Panc1 (cell line): Measurements from ENCODE around the gene CDK5RAP2.

Experiments
- POLR2AphosphoS5 ChIP-seq: IDR thresholded peaks from 2 replicates; pipeline ENCODE4 v1.6.1; 2012; ENCODE audit warnings: mild to moderate bottlenecking, low read depth, low read length, moderate library complexity
- SIN3A ChIP-seq: IDR thresholded peaks from 2 replicates; pipeline ENCODE4 v1.6.1; 2012; ENCODE audit warnings: low read depth, mild to moderate bottlenecking, low read length, moderate library complexity, borderline replicate concordance; ENCODE audit not compliant: insufficient read depth
- TCF7L2 ChIP-seq: IDR thresholded peaks from 2 replicates; pipeline ENCODE4 v1.6.1; 2011; ENCODE audit warnings: mild to moderate bottlenecking, low read depth, low read length, inconsistent platforms
- TF ChIP-seq, protein P1 (sequence below): fragments of 450-650 bp; IDR thresholded peaks from 2 replicates; pipeline ENCODE4 v1.5.1; 2017; ENCODE audit warnings: mild to moderate bottlenecking
- TF ChIP-seq, protein P2 (sequence below), 2 experiments: IDR thresholded peaks; 2 replicates each; pipeline ENCODE4 v1.6.1; 2011 to 2012; ENCODE audit warnings: low read depth in 2 of 2, control low read depth in 1 of 2, low read length in 1 of 2, mild to moderate bottlenecking in 1 of 2, moderate library complexity in 1 of 2; ENCODE audit not compliant: insufficient read depth in 1 of 2

DNA sequence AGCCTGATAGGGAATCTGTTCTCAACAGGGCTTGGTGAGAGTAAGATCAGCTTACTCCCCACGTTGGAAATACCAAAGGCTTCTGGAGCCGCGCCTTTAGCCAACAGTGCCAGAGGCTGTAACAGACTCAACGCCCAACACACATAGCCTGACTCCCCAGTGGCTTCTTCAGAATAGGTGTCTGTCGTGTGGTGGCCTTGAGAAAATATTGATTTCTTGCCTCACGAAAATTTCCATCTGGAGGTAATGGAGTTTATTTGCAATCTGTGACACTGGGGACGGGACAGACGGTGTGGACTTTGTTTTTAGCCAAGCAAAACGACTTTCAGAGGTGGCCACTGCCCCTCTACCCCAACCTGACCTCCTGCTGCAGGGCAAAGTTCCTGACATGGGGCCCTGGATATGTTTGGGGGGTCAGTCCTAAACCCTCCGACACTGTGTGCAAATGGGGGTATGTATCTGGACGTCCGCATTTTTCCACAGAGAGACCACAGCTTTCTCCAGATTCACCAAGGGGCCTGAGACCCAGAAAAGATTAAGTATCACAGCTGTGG lies 189.3 kb downstream of the CDK5RAP2 start:
- TF ChIP-seq, protein P1, sequence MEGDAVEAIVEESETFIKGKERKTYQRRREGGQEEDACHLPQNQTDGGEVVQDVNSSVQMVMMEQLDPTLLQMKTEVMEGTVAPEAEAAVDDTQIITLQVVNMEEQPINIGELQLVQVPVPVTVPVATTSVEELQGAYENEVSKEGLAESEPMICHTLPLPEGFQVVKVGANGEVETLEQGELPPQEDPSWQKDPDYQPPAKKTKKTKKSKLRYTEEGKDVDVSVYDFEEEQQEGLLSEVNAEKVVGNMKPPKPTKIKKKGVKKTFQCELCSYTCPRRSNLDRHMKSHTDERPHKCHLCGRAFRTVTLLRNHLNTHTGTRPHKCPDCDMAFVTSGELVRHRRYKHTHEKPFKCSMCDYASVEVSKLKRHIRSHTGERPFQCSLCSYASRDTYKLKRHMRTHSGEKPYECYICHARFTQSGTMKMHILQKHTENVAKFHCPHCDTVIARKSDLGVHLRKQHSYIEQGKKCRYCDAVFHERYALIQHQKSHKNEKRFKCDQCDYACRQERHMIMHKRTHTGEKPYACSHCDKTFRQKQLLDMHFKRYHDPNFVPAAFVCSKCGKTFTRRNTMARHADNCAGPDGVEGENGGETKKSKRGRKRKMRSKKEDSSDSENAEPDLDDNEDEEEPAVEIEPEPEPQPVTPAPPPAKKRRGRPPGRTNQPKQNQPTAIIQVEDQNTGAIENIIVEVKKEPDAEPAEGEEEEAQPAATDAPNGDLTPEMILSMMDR: no peak
- TF ChIP-seq POLR2AphosphoS5 (no peak), TCF7L2 (no peak), SIN3A (no peak)
- TF ChIP-seq, protein P2, sequence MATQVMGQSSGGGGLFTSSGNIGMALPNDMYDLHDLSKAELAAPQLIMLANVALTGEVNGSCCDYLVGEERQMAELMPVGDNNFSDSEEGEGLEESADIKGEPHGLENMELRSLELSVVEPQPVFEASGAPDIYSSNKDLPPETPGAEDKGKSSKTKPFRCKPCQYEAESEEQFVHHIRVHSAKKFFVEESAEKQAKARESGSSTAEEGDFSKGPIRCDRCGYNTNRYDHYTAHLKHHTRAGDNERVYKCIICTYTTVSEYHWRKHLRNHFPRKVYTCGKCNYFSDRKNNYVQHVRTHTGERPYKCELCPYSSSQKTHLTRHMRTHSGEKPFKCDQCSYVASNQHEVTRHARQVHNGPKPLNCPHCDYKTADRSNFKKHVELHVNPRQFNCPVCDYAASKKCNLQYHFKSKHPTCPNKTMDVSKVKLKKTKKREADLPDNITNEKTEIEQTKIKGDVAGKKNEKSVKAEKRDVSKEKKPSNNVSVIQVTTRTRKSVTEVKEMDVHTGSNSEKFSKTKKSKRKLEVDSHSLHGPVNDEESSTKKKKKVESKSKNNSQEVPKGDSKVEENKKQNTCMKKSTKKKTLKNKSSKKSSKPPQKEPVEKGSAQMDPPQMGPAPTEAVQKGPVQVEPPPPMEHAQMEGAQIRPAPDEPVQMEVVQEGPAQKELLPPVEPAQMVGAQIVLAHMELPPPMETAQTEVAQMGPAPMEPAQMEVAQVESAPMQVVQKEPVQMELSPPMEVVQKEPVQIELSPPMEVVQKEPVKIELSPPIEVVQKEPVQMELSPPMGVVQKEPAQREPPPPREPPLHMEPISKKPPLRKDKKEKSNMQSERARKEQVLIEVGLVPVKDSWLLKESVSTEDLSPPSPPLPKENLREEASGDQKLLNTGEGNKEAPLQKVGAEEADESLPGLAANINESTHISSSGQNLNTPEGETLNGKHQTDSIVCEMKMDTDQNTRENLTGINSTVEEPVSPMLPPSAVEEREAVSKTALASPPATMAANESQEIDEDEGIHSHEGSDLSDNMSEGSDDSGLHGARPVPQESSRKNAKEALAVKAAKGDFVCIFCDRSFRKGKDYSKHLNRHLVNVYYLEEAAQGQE (IDR thresholded peaks at IDR 0.05; ENCODE audit: insufficient read depth in 1 of 2, low read depth in 2 of 2, low read length in 1 of 2): no peak
